ENCODE measurements around the gene DISC1. TPM values are rescaled to one million over a fixed set of nuclear protein-coding genes. Genes with fewer than 3 reads are reported as not detected.

Gene DISC1
- total RNA-seq, 1 experiment from 2014 or later, result 0.36 TPM

DNA sequence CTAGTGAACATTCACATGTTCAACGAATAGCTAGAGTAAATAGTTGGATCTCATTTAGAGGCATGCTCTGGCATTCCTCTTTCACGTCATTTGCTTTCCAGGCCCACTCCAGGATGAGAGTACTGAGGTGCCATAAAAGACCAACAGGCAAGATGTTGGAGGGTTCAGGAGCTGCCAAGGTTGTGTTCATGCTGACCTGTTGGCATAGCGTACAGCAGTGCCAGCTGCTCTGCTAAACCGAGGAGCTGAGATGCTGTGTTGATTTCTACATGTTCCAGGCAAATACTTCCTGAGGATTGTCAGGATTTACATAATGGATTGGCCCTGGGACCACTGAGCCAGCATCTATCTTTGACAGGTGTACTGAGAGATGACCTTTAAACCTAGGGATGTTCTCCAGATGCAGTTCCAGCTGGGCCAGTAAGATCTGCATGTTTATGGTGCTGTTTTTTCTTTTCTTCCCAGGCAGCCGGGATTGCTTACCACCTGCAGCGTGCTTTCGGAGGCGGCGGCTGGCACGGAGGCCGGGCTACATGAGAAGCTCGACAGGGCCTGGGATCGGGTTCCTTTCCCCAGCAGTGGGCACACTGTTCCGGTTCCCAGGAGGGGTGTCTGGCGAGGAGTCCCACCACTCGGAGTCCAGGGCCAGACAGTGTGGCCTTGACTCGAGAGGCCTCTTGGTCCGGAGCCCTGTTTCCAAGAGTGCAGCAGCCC lies 66.9 kb downstream of the DISC1 start:
- TF ChIP-seq, protein P1, sequence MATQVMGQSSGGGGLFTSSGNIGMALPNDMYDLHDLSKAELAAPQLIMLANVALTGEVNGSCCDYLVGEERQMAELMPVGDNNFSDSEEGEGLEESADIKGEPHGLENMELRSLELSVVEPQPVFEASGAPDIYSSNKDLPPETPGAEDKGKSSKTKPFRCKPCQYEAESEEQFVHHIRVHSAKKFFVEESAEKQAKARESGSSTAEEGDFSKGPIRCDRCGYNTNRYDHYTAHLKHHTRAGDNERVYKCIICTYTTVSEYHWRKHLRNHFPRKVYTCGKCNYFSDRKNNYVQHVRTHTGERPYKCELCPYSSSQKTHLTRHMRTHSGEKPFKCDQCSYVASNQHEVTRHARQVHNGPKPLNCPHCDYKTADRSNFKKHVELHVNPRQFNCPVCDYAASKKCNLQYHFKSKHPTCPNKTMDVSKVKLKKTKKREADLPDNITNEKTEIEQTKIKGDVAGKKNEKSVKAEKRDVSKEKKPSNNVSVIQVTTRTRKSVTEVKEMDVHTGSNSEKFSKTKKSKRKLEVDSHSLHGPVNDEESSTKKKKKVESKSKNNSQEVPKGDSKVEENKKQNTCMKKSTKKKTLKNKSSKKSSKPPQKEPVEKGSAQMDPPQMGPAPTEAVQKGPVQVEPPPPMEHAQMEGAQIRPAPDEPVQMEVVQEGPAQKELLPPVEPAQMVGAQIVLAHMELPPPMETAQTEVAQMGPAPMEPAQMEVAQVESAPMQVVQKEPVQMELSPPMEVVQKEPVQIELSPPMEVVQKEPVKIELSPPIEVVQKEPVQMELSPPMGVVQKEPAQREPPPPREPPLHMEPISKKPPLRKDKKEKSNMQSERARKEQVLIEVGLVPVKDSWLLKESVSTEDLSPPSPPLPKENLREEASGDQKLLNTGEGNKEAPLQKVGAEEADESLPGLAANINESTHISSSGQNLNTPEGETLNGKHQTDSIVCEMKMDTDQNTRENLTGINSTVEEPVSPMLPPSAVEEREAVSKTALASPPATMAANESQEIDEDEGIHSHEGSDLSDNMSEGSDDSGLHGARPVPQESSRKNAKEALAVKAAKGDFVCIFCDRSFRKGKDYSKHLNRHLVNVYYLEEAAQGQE (IDR thresholded peaks at IDR 0.05; ENCODE audit: insufficient read depth in 1 of 2, low read depth in 2 of 2, low read length in 1 of 2), result no peak
- TF ChIP-seq SIN3A (IDR thresholded peaks at IDR 0.05; ENCODE audit: borderline replicate concordance, insufficient read depth, low read depth, low read length) (no peak), POLR2AphosphoS5 (IDR thresholded peaks at IDR 0.05; ENCODE audit: low read depth, low read length) (no peak)
- H3K27ac ChIP-seq (ENCODE audit: low read length), result no peak overlapping the region
- in situ Hi-C loops (cut with HindIII; ENCODE audit: low pct_unique_long_range_greater_than_20kb, low sequenced_read_pairs) (no loop called here), intact Hi-C loops (cut with micrococcal nuclease; ENCODE audit: unreplicated experiment) (no loop called here)
- POLR2A ChIA-PET, result no interaction called here
- no peak overlapping the region for H3K4me3 ChIP-seq (ENCODE audit: low read depth in 2 of 2, low read length in 2 of 2)
- no TSS peak for BruUV-seq (replicated peaks)
- H3K27me3 ChIP-seq (ENCODE audit: control insufficient read depth, insufficient read depth, low read length), result no peaks in the 10 kb centered on the region
- no peak; the same call in 1 of the 2 replicates for ATAC-seq
- H3K9me3 ChIP-seq (ENCODE audit: control insufficient read depth, insufficient read depth, low read depth, low read length), result no peaks in the 10 kb centered on the region
- CTCF ChIA-PET, result interaction anchor here (0.6 to 1.1 kb wide), 2 partner anchors 63 to 1750 kb away, joined by 3 to 5 read pairs; no protein-coding TSS in a partner anchor
- no peaks in the 10 kb centered on the region for H3K4me1 ChIP-seq (ENCODE audit: control insufficient read depth, insufficient read depth, low read length)
- no peaks in the 10 kb centered on the region for H3K36me3 ChIP-seq (ENCODE audit: control insufficient read depth, insufficient read depth, low read length)
- DNase-seq (ENCODE audit: low read depth, low spot score), result no peak

DNA sequence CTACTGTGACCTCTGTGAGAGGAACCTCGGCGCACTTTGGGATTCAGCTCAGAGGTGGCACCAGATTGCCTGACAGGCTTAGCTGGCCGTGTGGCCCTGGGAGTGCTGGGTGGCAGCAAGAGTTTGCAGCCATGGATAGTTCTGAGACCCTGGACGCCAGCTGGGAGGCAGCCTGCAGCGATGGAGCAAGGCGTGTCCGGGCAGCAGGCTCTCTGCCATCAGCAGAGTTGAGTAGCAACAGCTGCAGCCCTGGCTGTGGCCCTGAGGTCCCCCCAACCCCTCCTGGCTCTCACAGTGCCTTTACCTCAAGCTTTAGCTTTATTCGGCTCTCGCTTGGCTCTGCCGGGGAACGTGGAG lies 67.5 kb downstream of the DISC1 start:
- BruUV-seq (replicated peaks), result no TSS peak
- CTCF ChIA-PET, result interaction anchor here (0.6 kb wide), 1 partner anchor 1750 kb away, joined by 5 read pairs; no protein-coding TSS in a partner anchor
- no peak for ATAC-seq
- H3K27me3 ChIP-seq (ENCODE audit: control insufficient read depth, insufficient read depth, low read length), result no peaks in the 10 kb centered on the region
- no peaks in the 10 kb centered on the region for H3K4me1 ChIP-seq (ENCODE audit: control insufficient read depth, insufficient read depth, low read length)
- no peak for TF ChIP-seq POLR2AphosphoS5 (IDR thresholded peaks at IDR 0.05; ENCODE audit: low read depth, low read length)
- no peak for TF ChIP-seq SIN3A (IDR thresholded peaks at IDR 0.05; ENCODE audit: borderline replicate concordance, insufficient read depth, low read depth, low read length)
- TF ChIP-seq, protein P1 (IDR thresholded peaks at IDR 0.05; ENCODE audit: insufficient read depth in 1 of 2, low read depth in 2 of 2, low read length in 1 of 2), result no peak
- TF ChIP-seq, protein P2, sequence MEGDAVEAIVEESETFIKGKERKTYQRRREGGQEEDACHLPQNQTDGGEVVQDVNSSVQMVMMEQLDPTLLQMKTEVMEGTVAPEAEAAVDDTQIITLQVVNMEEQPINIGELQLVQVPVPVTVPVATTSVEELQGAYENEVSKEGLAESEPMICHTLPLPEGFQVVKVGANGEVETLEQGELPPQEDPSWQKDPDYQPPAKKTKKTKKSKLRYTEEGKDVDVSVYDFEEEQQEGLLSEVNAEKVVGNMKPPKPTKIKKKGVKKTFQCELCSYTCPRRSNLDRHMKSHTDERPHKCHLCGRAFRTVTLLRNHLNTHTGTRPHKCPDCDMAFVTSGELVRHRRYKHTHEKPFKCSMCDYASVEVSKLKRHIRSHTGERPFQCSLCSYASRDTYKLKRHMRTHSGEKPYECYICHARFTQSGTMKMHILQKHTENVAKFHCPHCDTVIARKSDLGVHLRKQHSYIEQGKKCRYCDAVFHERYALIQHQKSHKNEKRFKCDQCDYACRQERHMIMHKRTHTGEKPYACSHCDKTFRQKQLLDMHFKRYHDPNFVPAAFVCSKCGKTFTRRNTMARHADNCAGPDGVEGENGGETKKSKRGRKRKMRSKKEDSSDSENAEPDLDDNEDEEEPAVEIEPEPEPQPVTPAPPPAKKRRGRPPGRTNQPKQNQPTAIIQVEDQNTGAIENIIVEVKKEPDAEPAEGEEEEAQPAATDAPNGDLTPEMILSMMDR (IDR thresholded peaks at IDR 0.05), result no peak
- TF ChIP-seq TCF7L2 (IDR thresholded peaks at IDR 0.05; ENCODE audit: low read depth, low read length), result no peak
- H3K9me3 ChIP-seq (ENCODE audit: control insufficient read depth, insufficient read depth, low read depth, low read length), result no peaks in the 10 kb centered on the region
- H3K27ac ChIP-seq (ENCODE audit: low read length), result no peak overlapping the region
- in situ Hi-C loops (cut with HindIII; ENCODE audit: low pct_unique_long_range_greater_than_20kb, low sequenced_read_pairs), result no loop called here
- no peaks in the 10 kb centered on the region for H3K36me3 ChIP-seq (ENCODE audit: control insufficient read depth, insufficient read depth, low read length)
- H3K4me3 ChIP-seq (ENCODE audit: low read depth in 2 of 2, low read length in 2 of 2), result no peak overlapping the region
- no peak for DNase-seq (ENCODE audit: low read depth, low spot score)
- intact Hi-C loops (cut with micrococcal nuclease; ENCODE audit: unreplicated experiment), result no loop called here
- POLR2A ChIA-PET, result no interaction called here
